ENCODE data around the gene PAPLN. TPM values are rescaled to one million over a fixed set of nuclear protein-coding genes. Genes with fewer than 3 reads are reported as not detected.

PAPLN gene
- total and polyA plus RNA-seq, 2 of the 8 experiments (the other 6 are each of a cell fraction or from before 2014, with no cell fraction given) = 14.8 to 25.6 TPM

DNA sequence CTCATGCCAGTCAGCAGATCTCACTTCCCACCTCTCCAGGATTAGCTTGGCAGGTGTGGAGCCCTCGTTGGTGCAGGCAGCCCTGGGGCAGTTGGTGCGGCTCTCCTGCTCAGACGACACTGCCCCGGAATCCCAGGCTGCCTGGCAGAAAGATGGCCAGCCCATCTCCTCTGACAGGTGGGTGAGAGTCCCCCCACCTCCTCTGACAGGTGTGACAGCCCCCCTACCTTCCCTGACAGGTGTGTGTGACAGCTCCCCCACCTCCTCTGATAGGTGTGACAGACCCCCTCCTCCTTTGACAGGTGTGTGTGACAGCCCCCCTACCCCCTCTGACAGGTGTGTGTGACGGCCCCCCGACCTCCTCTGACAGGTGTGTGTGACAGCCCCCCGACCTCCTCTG is 26.3 kb downstream of the PAPLN start:
- no peak overlapping the region for H3K4me3 ChIP-seq (ENCODE audit: extremely low read depth in 1 of 4, insufficient read depth in 2 of 4, low read depth in 3 of 4, low read length in 4 of 4)
- DNase-seq (ENCODE audit: low read depth in 1 of 2, low spot score in 2 of 2) = no peak
- no peak overlapping the region for H3K9ac ChIP-seq (replicated peaks in 1 of 4; ENCODE audit: extremely low read depth in 1 of 4, low read depth in 3 of 4, low read length in 3 of 4)
- no peak overlapping the region for H3K14ac ChIP-seq (ENCODE audit: insufficient read length)
- H4K91ac ChIP-seq (replicated peaks; ENCODE audit: insufficient read length, low read length) = no peak overlapping the region
- FAIRE-seq = no peak
- no peak overlapping the region for H3K18ac ChIP-seq (ENCODE audit: extremely low read depth, low read length)
- H3K4me2 ChIP-seq (ENCODE audit: insufficient read depth in 1 of 2, low read depth in 2 of 2, low read length in 2 of 2) = no peak overlapping the region
- H3K79me1 ChIP-seq (ENCODE audit: low read depth, low read length) = no peaks in the 10 kb centered on the region
- H4K20me1 ChIP-seq (replicated peaks in 1 of 2; ENCODE audit: control insufficient read depth in 1 of 2, insufficient read depth in 2 of 2, low read length in 2 of 2) = peaks cover 0 to 3% of the 10 kb centered on the region in 2 experiments
- no peak overlapping the region for H2BK12ac ChIP-seq (ENCODE audit: low read depth, low read length)
- H2BK20ac ChIP-seq (ENCODE audit: low read length) = no peak overlapping the region
- H3K23me2 ChIP-seq (ENCODE audit: low read depth, low read length) = no peaks in the 10 kb centered on the region
- no peaks in the 10 kb centered on the region; a peak in 2 of 7 replicates for H3K4me1 ChIP-seq (replicated peaks in 1 of 4; ENCODE audit: control insufficient read depth in 3 of 4, insufficient read depth in 4 of 4, low read length in 3 of 4)
- H2BK5ac ChIP-seq (ENCODE audit: low read depth, low read length) = no peak overlapping the region
- no peaks in the 10 kb centered on the region for H3K79me2 ChIP-seq (ENCODE audit: control insufficient read depth in 1 of 2, insufficient read depth in 2 of 2, low read length in 2 of 2)
- no peak overlapping the region for H2AFZ ChIP-seq (ENCODE audit: low read length)
- H3K23ac ChIP-seq (ENCODE audit: insufficient read length) = no peak overlapping the region
- no peak overlapping the region for H3K4ac ChIP-seq (replicated peaks; ENCODE audit: insufficient read length, low read depth, low read length)
- no peak overlapping the region for H3K56ac ChIP-seq (replicated peaks; ENCODE audit: insufficient read length, low read depth, low read length)
- H3K36me3 ChIP-seq (ENCODE audit: control insufficient read depth in 2 of 4, insufficient read depth in 4 of 4, low read length in 3 of 4) = peaks cover 3 to 24% (median 13%) of the 10 kb centered on the region in 4 experiments; a peak in 6 of 8 replicates
- H4K5ac ChIP-seq (ENCODE audit: insufficient read length, low read depth, low read length) = no peak overlapping the region
- H3K9me3 ChIP-seq (ENCODE audit: insufficient read depth in 2 of 2, low read depth in 1 of 2, low read length in 1 of 2) = no peaks in the 10 kb centered on the region
- H2AK5ac ChIP-seq (ENCODE audit: low read depth, low read length) = no peak overlapping the region
- H3K27ac ChIP-seq (ENCODE audit: low read depth, low read length) = no peak overlapping the region
- ChIA-PET CTCF (ENCODE audit: partially characterized antibody) (interaction anchor here (0.6 to 5.1 kb wide), 6 partner anchors 15 to 453 kb away, joined by 3 to 46 read pairs (median 4); no protein-coding TSS in a partner anchor), POLR2A (ENCODE audit: partially characterized antibody) (interaction anchor here (1.4 to 3.8 kb wide), 4 partner anchors 13 to 28 kb away, joined by 3 to 21 read pairs (median 8); partner anchors contain the start of gene PAPLN)
- no peak overlapping the region for H2BK120ac ChIP-seq (replicated peaks; ENCODE audit: low read depth, low read length)
- H2BK15ac ChIP-seq (ENCODE audit: low read length) = no peak overlapping the region
- no peak overlapping the region for H4K8ac ChIP-seq (ENCODE audit: extremely low read depth, insufficient read depth, low read length)
- H3K27me3 ChIP-seq (replicated peaks in 1 of 4; ENCODE audit: control insufficient read depth in 3 of 4, extremely low read depth in 1 of 4, insufficient read depth in 3 of 4, low read length in 3 of 4) = no peaks in the 10 kb centered on the region
- 88% methylated on average over 7 of the region's 7 CpGs; no CpG with 5 or more reads in 1 of the 2 experiments for WGBS, 2 experiments (ENCODE audit: extremely low coverage in 1 of 2, insufficient coverage in 1 of 2, insufficient read length in 1 of 2, insufficient replicate concordance in 2 of 2, low coverage in 1 of 2, low lambda C conversion rate in 2 of 2, missing lambda C conversion rate in 1 of 2)
- no peak for TF ChIP-seq GTF2F1 (IDR thresholded peaks at IDR 0.05; ENCODE audit: borderline replicate concordance, low read depth, low read length)
- TF ChIP-seq POLR2AphosphoS5 (IDR thresholded peaks at IDR 0.05; ENCODE audit: low read depth, low read length) = no peak
- no peak for TF ChIP-seq POU5F1 (IDR thresholded peaks at IDR 0.05; ENCODE audit: low read depth, low read length)
- no peak for TF ChIP-seq JUND (IDR thresholded peaks at IDR 0.05; ENCODE audit: low read length)
- TF ChIP-seq MAFK (IDR thresholded peaks at IDR 0.05; ENCODE audit: low read depth, low read length) = no peak
- TF ChIP-seq BACH1 (IDR thresholded peaks at IDR 0.05; ENCODE audit: low read length) = no peak
- no peak for TF ChIP-seq SP4 (IDR thresholded peaks at IDR 0.05; ENCODE audit: low read length)
- TF ChIP-seq, protein P1, sequence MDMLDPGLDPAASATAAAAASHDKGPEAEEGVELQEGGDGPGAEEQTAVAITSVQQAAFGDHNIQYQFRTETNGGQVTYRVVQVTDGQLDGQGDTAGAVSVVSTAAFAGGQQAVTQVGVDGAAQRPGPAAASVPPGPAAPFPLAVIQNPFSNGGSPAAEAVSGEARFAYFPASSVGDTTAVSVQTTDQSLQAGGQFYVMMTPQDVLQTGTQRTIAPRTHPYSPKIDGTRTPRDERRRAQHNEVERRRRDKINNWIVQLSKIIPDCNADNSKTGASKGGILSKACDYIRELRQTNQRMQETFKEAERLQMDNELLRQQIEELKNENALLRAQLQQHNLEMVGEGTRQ (IDR thresholded peaks at IDR 0.05; ENCODE audit: low read length) = no peak
- TF ChIP-seq KDM4A (IDR thresholded peaks at IDR 0.05; ENCODE audit: low read depth, low read length, severe bottlenecking) = no peak
- no peak for TF ChIP-seq KDM5A (IDR thresholded peaks at IDR 0.05; ENCODE audit: low read length)
- no peak for TF ChIP-seq ASH2L (IDR thresholded peaks at IDR 0.05; ENCODE audit: low read length)
- no peak for TF ChIP-seq PHF8 (conservative IDR thresholded peaks at IDR 0.05; ENCODE audit: low read depth, low read length)
- no peak for TF ChIP-seq RAD21 (IDR thresholded peaks at IDR 0.05 in 1 of 2, conservative IDR thresholded peaks at IDR 0.05 in 1 of 2; ENCODE audit: low read depth in 2 of 2, low read length in 2 of 2)

Data from H1 (cell line).